ENCODE results near the gene IRGQ.
"Not testable (repeated sequence)": the region's sequence is repeated elsewhere in the genome, so short reads cannot be mapped to it uniquely, and the experiment has no call there.

Gene IRGQ

GRCh38 chr19:43570174-43570791 lies 25.7 kb downstream of the IRGQ start:
- no peak for DNase-seq

- DNase-seq: no peak
Observed at GRCh38 chr19:43569657-43570056, 26.3 kb downstream of the IRGQ start.

GRCh38 chr19:43564800-43565199 lies 31.1 kb downstream of the IRGQ start:
- DNase-seq: no peak

GRCh38 chr19:43563816-43564457 lies 32.0 kb downstream of the IRGQ start:
- no peak for DNase-seq

DNA sequence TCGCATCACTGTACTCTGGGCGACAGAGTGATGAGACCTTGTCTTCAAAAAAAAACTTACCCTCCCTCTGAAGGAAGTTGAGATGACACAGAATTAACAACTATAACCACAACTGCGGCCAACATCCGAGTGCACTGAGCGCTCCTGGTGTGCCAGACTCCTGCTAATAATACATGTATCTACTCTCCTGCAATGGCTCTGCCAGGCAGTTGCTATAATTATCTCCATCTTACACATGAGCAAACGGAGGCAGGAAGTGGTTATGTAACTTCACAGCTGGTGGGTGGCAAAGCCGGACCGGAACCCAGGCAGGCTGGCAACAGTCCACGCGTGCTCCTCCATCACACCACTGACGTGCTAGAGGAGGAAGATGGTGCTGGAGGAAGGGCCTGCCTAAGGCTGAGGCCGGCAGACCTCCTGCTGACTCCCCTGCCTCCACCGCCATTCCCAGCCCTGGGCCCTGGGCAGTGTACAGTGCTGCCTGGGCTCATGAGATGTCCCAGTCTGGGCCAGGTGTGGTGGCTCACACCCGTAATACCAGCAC lies 33.2 kb downstream of the IRGQ start:
- no peak for DNase-seq

GRCh38 chr19:43562226-43562697 lies 33.7 kb downstream of the IRGQ start:
- DNase-seq: no peak

GRCh38 chr19:43561139-43561970 lies 34.6 kb downstream of the IRGQ start:
- DNase-seq: no peak

DNA sequence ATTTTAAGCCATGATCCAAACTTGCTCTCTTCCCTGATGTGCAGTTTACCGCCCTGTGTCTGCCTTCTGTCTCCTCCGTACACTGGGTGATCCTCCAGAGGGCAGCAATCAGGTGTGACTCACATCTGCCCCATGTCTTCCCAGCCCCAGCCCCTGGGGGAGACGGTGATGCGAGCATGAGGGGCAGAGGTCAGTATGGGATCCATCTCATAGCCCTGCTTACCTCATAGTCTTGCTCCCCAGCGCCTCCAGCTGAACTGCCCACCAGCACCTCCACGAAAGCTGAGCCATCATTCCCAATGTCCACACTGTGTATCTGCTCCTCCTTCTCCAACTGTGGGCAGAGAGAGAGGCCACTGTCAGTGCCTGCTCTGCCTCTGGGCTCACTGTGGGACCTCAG lies 35.2 kb downstream of the IRGQ start:
- no peak for DNase-seq

GRCh38 chr19:43555185-43555770 lies 40.7 kb downstream of the IRGQ start:
- DNase-seq: peak; percentile 58

- DNase-seq: no peak
Observed at GRCh38 chr19:43554317-43554895, 41.5 kb downstream of the IRGQ start.

DNA sequence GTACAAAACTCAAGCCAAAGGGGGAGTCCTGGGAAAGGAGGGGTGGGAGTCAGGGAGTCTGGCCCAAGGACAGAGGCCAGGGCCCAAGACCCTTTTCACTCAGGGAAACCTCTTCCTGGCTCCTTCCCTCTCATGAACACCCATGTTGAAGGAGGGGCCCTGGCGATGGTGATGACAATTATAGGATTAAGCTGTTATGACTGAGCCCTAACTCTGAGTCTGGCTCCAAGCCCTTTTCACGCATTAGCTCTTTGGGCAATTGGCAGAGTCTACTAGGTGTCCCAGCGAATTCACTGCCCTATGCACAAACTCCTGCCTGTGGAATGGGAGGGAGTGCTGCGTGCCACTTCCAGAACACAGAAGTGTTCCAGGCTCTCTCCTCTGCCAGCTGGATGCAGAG lies 42.3 kb downstream of the IRGQ start:
- no peak for DNase-seq

GRCh38 chr19:43552616-43553015 lies 43.3 kb downstream of the IRGQ start:
- DNase-seq: no peak

- no peak for DNase-seq
Observed at GRCh38 chr19:43552198-43552450, 43.8 kb downstream of the IRGQ start.

- no peak for DNase-seq
Observed at GRCh38 chr19:43551399-43552197, 44.3 kb downstream of the IRGQ start.

- DNase-seq: no peak
Observed at GRCh38 chr19:43548706-43549105, 47.2 kb downstream of the IRGQ start.

- DNase-seq: not testable (repeated sequence)
Observed at GRCh38 chr19:43547926-43548325, 48.0 kb downstream of the IRGQ start.

- DNase-seq: no peak
Observed at GRCh38 chr19:43546581-43546980, 49.4 kb downstream of the IRGQ start.

DNA sequence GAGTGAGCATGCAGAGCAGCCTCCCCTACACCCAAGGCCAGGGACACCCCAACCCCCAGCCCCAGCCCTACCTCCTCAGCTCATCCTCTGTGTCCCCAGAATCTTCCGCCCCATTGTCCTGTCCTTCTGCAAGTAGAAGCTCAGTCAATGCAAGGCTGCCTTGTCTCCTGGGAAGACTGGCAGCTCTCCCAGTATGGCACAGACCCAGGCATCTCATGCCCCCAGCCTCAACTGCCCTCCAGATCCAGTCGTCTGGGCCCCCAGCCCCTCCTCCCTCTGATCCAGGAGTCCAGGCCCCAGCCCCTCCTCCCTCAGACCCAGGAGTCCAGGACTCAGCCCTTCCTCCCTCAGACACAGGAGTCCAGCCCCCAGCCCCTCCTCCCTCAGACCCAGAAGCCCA lies 50.0 kb downstream of the IRGQ start:
- no peak for DNase-seq

GRCh38 chr19:43545276-43545675 lies 50.7 kb downstream of the IRGQ start:
- no peak for DNase-seq

- DNase-seq: no peak
Observed at GRCh38 chr19:43544077-43544476, 51.9 kb downstream of the IRGQ start.

- no peak for DNase-seq
Observed at GRCh38 chr19:43541920-43542650, 53.8 kb downstream of the IRGQ start.

DNA sequence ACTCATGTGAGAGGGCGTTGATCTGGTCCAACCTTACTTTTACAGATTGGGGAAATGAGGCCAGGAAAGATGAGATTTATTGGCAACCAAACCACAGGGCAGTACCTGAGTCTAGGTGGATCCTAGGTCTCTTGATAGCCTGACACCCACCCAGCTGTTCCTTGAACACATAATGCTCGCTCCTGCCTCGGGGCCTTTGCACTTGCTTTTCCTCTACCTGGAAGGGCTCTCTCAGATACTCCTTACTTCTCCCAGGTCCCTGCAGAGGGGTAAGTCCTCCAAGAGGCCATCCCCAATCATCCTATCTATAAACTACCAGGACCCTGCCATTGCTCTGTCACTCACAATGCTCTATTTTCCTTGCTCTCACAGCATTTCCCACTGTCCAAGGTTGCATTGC lies 55.6 kb downstream of the IRGQ start:
- no peak for DNase-seq

Data from retina (tissue), 1 donor.